ENCODE data around the gene TTLL5. TPM values are rescaled to one million over a fixed set of nuclear protein-coding genes. Genes with fewer than 3 reads are reported as not detected.

Gene TTLL5
- total and polyA plus RNA-seq, 2 of the 13 experiments (the other 11 are each of a cell fraction or from before 2014, with no cell fraction given) = 11.8 to 18.8 TPM

- Histone ChIP-seq H3K4me1 (ENCODE audit: insufficient read depth, low read length) (no peaks in the 10 kb centered on the region), H3K4me3 (replicated peaks in 1 of 3; ENCODE audit: insufficient read depth in 1 of 3, low read depth in 2 of 3, low read length in 3 of 3) (no peak overlapping the region), H3K27me3 (ENCODE audit: control insufficient read depth in 1 of 2, insufficient read depth in 2 of 2, low read length in 2 of 2) (no peaks in the 10 kb centered on the region), H2AFZ (ENCODE audit: low read length) (no peak overlapping the region), H3K79me2 (ENCODE audit: insufficient read depth, low read length) (no peaks in the 10 kb centered on the region), H4K20me1 (ENCODE audit: insufficient read depth, low read length) (no peaks in the 10 kb centered on the region), H3K27ac (ENCODE audit: extremely low read length, insufficient read depth, low read length) (no peak overlapping the region), H3K36me3 (replicated peaks in 1 of 2; ENCODE audit: control insufficient read depth in 1 of 2, insufficient read depth in 2 of 2, low read length in 2 of 2) (peaks cover 3 to 31% of the 10 kb centered on the region in 2 experiments; a peak in 2 of 5 replicates), H3K4me2 (ENCODE audit: low read depth, low read length) (no peak overlapping the region), H3K9me3 (ENCODE audit: low read length) (no peaks in the 10 kb centered on the region), H3K9ac (ENCODE audit: insufficient read depth, low read depth, low read length) (no peak overlapping the region)
- no TSS peak for BruUV-seq (replicated peaks)
- in situ Hi-C loops (cut with HindIII; ENCODE audit: extremely low pct_ligation_motif_present, low pct_unique_long_range_greater_than_20kb) = no loop called here
- intact Hi-C loops (cut with micrococcal nuclease; ENCODE audit: unreplicated experiment) = no loop called here
- ChIA-PET CTCF (ENCODE audit: low intra/inter-chr PET ratio, low total read pairs) (no interaction called here), POLR2A (no interaction called here)
- no peak for ATAC-seq
- FAIRE-seq = no peak
- no peak for TF ChIP-seq IKZF5 (CRISPR knock-in tag; IDR thresholded peaks at IDR 0.05)
- no peak for TF ChIP-seq TEAD3 (CRISPR knock-in tag; optimal IDR thresholded peaks at IDR 0.05; ENCODE audit: borderline replicate concordance)
- TF ChIP-seq TMF1 (CRISPR knock-in tag; IDR thresholded peaks at IDR 0.05; ENCODE audit: low read depth) = no peak
- TF ChIP-seq ZSCAN22 (CRISPR knock-in tag; IDR thresholded peaks at IDR 0.05) = no peak
- no peak for TF ChIP-seq GATA4 (IDR thresholded peaks at IDR 0.05; ENCODE audit: borderline replicate concordance, low read depth)
- TF ChIP-seq SAP130 (CRISPR knock-in tag; IDR thresholded peaks at IDR 0.05; ENCODE audit: low read depth) = no peak
- no peak for TF ChIP-seq YEATS2 (CRISPR knock-in tag; IDR thresholded peaks at IDR 0.05; ENCODE audit: borderline replicate concordance)
- no peak for TF ChIP-seq GMEB2 (CRISPR knock-in tag; IDR thresholded peaks at IDR 0.05; ENCODE audit: low read depth)
- no peak for TF ChIP-seq ZNF546 (CRISPR knock-in tag; conservative IDR thresholded peaks at IDR 0.05)
- no peak for TF ChIP-seq KLF11 (CRISPR knock-in tag; IDR thresholded peaks at IDR 0.05)
- no peak for TF ChIP-seq MLLT10 (CRISPR knock-in tag; IDR thresholded peaks at IDR 0.05)
- TF ChIP-seq YEATS4 (CRISPR knock-in tag; IDR thresholded peaks at IDR 0.05; ENCODE audit: borderline replicate concordance) = no peak
- no peak for TF ChIP-seq ELK4 (CRISPR knock-in tag; IDR thresholded peaks at IDR 0.05; ENCODE audit: borderline replicate concordance)
- no peak for TF ChIP-seq ZXDC (CRISPR knock-in tag; IDR thresholded peaks at IDR 0.05)
- TF ChIP-seq ZNF768 (CRISPR knock-in tag; IDR thresholded peaks at IDR 0.05) = no peak
- TF ChIP-seq KLF16 (CRISPR knock-in tag; IDR thresholded peaks at IDR 0.05) = no peak
- TF ChIP-seq ZNF570 (CRISPR knock-in tag; IDR thresholded peaks at IDR 0.05; ENCODE audit: borderline replicate concordance) = no peak
- TF ChIP-seq SMAD1 (CRISPR knock-in tag; IDR thresholded peaks at IDR 0.05; ENCODE audit: borderline replicate concordance, low read depth) = no peak
- no peak for DNase-seq (ENCODE audit: low spot score)
- 96% methylated on average over 9 of the region's 9 CpGs for WGBS (ENCODE audit: low lambda C conversion rate)
Observed at GRCh38 chr14:75769047-75769685, 108.1 kb downstream of the TTLL5 start.
